Activated CD8-positive, alpha-beta memory T cell treated with anti-CD3 and anti-CD28 coated beads for 4 hours (primary cell): ENCODE data around the gene BICC1.

Source experiments
- DNase-seq, 2 donors: peaks; one replicate each; pipeline ENCODE4 v3.0.0-alpha.2; 2020; ENCODE audit warnings: low read depth in 2 of 2

Gene BICC1

DNA sequence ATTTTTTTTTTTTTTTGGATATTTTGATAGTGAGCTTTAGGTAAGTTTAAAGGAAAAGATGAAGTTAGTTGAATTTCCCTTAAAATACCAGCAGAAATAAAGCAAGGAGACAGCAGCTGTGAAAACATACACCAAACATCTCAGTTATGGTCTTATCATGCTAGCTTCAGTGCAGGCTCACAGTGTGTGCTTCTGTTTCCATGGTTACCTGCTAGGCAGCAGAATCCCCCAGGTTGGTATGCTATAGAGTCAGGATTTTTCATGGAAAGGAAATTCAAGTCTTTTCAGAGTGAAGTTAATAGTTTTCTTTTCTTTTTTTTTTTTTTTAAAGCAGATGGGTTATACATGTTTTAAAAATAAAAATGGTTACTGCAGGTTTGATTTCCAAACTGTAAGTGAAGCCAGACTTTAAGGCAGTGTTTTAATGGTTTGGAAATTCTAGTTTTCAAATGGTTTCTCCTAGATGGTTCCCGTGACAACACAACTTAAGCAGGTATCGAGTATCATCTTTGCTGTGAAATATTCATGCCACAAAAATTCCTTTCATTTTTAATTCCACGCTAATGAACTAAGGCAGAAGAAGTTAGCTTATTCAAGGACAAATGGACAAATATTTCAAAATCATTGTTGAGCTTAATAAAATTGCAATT lies 230.9 kb downstream of the BICC1 start:
- DNase-seq: no peak

DNA sequence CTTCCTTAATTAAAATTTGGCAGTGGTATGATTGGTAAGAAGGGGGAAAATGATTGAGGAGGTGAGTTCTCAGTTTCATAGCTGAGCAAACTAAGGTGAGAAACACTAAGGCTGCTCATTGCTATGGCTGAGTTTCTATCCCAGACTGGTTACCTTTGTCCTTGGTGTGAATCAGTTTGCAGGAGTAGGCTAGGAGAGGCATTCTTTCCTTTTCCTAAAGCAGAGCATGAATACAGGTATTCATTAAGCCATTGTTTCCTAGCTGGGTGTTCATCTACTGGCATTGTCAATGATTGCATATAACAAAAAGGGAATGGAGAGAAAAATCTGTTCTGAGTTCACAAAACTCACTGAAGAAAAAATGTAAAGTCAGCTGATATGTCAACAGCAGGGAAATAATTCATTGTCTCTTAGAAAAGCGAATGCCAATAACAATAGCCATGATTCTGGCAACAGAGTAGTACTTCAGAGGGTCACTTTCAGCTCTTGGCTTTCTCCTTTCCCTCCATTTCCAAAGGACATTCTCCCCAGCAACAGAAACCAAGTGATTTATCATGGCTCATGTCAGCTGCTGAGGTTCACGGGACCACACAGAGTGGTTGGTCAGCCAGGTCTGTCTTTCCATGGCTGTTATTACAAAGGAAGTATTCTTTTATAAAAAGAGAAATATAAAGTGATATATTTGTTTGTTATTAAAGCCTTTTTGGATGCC lies 234.0 kb downstream of the BICC1 start:
- DNase-seq: no peak

GRCh38 chr10:58747687-58748086 lies 235.0 kb downstream of the BICC1 start:
- DNase-seq: no peak

GRCh38 chr10:58752665-58753064 lies 240.0 kb downstream of the BICC1 start:
- DNase-seq: no peak

DNA sequence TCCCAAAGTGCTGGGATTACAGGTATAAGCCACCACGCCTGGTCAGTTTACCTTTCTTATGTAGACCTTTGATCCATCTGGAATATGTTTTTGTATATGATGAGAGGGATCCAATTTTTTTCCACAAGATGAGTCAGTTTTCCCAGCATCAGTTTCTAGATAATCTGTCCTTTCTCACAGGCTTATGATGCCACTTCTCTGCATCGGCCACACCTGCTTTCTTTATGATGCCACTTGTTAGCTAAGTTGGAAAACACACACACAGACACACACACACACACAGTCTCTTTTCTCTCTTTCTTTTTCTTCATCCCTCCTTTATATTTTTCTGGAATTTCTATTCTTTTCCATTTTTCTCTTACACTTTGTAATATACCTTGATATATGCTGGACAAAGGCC lies 240.8 kb downstream of the BICC1 start:
- no peak for DNase-seq

- no peak for DNase-seq
Observed at GRCh38 chr10:58754469-58755339, 242.0 kb downstream of the BICC1 start.

DNA sequence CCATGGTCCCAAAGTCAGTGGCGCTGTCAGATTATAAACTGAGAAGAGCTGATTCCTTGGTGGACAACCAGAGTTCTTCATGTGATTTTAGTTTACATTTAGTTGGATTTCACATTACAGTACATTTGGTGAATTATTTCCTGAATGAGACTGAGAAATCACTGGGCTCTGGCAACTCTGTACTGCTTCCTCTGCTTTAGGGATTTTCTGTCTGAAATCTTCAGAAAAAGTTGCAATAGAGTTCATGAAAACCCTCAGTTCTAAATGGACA lies 242.6 kb downstream of the BICC1 start:
- DNase-seq: no peak

GRCh38 chr10:58755677-58756076 lies 243.0 kb downstream of the BICC1 start:
- DNase-seq: no peak

DNA sequence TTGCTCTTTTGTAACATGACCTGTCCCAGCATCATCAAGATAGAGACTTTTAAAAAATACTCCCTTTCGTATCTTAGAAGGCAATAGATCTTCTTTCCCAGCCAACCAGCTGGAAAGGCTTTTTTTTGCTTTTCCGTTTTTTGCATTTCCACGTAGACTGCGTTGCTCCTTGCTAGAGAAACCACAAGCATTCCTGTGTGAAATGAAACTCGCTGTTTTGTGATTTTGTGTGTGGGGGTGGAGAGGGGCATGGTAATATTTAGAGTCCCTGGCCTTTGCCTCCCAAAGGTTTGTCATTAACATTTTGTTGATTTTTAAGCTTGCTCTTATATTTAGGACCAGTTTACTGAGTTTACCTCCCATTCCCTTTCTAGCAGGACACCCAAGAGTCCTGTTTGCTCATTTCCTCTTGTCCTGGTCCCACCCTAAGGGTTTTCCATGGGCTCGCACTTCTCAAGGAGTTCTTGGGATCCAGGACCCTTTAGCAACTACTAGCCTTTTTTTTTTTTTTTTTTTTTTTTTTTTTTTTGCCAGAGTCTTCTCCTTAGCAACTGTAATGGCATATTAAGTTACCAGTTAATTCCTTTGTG lies 243.6 kb downstream of the BICC1 start:
- no peak for DNase-seq

GRCh38 chr10:58757352-58758065 lies 244.8 kb downstream of the BICC1 start:
- DNase-seq: no peak

DNA sequence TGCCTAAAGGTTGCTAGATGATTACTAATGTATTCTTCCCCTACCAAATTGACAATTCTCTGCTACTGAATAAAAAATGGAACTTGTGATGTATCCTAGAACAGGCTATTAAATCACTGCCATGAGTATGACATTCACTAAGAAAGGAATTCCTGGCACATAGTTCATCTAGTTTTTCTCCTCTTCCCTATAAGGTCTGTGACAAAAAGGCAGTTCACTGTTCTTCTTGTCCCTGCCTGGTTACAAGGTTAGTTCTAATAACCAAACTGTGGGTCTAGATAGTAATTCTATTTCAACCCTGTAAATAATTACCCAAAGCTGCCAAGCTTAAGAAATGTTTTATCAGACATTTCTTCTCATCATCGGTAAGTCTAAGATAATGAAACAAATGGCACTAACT lies 245.6 kb downstream of the BICC1 start:
- DNase-seq: no peak

- no peak for DNase-seq
Observed at GRCh38 chr10:58764087-58764747, 251.5 kb downstream of the BICC1 start.

DNA sequence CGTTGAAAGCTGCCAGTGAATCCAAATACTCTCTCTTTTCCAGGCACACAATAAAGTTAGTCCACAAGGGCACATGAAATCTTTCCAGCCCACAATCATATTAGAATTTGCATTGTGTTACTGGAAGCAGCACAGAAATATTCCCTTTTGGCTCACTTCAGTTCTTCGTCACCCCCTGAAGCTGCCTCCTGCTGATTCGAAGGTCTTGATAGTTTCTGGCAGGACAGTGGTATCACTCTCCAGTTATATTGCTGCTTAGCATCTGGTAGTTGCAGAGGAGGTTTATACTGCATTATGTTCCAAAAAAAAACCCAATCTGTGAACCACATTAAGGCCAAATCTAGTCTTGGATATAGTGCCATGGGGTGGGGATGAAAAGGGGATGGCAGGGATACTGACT lies 253.2 kb downstream of the BICC1 start:
- no peak for DNase-seq

DNA sequence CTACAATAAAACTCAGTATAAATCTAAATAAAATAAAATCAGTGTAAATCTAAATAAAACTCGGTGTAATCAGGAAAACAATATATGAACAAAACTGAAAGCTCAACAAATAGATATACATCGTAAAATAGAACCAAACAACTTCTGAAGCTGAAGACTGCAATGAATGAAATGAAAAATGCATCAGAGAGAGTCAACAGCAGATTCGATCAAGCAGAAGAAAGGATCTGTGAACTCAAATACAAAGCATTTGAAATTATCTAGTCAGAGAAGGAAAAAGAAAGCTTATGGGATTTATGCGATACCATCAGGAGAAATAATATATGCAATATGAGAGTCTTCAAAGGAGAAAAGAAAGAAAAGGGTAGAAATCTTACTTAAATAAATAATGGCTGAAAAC lies 255.0 kb downstream of the BICC1 start:
- DNase-seq: no peak

DNA sequence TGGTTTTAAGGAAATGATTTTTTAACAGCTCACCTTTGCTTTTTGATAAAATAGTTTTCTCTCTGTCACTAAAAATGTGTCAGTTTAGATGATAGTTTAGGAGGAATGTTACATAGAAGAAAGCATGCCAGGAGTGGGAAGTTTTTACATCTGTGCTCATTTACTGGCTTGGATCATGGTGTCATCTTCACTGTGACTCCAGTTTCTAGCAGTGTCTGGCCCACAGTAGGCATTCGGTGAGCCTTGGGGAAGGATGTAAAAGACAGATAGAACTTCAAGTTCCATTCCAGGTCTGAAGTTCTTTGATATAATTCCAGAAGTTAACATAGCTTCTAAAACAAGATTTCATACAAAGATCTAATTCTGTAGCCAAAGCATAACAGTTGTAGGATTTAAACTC lies 259.2 kb downstream of the BICC1 start:
- DNase-seq: no peak

DNA sequence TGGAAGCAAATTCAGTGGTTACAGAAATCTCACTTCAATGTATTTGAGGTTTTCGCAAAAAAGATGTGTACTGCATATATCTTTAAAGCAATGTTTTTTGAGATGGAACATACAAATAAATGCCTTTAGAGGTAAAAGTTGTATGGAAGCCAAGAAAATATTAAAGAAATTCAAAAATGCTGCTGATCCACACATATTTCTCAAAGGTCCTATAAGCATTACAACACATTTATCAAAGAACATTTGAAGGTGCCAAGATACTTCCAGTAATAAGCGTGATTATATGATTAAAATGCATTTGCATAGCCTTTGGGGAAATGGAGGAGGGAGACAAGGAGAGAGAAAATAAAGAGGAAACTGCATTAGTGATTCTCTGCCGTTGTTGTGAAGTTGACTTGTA lies 260.1 kb downstream of the BICC1 start:
- no peak for DNase-seq

GRCh38 chr10:58773341-58773740 lies 260.7 kb downstream of the BICC1 start:
- no peak for DNase-seq

GRCh38 chr10:58773944-58774343 lies 261.3 kb downstream of the BICC1 start:
- no peak for DNase-seq

DNA sequence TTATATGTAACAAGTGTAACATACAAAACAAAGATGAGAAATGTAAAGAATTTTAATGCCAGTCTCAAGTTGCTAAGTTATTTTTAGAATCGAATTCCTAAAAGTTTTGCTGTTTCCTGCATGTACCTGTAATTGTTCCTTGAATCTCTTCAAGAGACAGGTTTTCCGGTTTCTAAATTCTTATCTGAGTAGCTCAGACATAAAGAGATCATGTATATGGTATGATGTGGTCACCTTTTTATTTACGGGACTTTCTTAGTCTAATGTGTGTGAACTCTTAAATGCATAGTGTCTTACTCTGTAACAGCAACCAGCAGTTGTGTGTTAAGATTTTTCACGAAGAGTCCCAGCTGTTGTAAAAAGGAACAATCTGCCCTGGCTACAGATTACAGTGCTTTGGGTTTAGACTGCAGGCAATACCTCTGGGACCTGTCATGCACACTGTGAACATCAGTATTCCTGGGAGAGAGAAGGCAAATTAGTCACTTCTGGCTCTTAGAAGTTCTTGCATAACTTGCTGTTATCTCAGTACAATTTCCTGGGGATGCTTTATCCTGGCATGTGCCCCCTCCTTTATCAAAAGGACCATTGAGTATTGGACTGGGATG lies 263.4 kb downstream of the BICC1 start:
- DNase-seq: no peak

GRCh38 chr10:58776568-58777318 lies 264.1 kb downstream of the BICC1 start:
- DNase-seq: no peak
